GM21515 (cell line): ENCODE results near the gene CASR.

Experiments
- ATAC-seq: cut with Tn5 transposase; IDR thresholded peaks from one replicate; pipeline ENCODE4 v1.9.1; 2021; ENCODE audit not compliant: unreplicated experiment

The CASR gene

DNA sequence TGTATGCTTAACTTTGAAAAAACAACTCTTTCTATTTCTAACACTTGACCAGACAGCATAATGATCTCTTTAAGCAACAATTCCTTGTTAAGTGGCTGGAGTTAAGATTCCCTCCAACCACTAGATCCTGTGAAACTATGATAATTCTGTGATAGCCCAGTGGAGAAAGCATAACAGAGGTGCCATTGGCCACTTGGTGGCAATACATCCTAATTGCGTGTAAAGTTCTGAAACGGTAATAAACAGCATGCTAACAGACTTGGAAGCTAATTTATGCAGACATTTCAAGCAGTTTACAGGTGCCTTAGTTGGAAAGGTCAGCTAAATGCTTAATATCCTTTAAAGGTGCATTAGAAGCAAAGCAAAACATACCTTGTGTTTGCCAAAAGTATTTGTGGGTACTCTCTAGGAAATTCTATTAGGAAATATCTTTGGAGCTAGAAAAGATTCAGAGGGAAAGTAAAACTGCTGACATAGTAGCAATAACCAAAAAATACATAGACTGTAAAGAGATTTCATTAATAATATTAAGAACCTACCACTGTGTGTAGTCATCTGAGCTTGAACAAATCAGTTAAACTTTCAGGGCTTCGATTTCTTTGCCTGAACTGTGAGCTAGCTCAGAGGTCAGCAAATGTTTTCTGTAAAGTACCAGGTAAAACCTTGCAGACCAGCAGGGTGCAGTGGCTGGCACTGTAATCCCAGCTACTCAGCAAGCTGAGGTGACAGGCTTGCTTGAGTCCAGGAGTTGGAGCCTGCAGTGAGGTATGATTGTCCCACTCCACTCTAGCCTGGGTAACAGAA lies 122.6 kb downstream of the CASR start:
- ATAC-seq = no peak

DNA sequence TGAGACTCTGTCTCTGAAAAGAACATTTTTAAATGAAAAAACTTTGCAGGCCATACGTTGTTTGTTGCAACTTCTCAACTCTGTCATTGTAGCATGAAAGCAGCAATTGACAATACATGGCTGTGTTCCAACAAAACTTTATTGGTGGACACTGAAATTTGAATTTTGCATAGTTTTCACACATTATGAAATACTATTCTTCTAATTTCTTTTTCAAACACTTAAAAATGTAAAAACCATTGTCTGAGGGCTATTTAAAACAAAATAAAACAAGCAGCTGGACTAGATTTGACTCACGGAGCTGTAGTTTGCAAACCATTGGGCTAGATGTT lies 123.1 kb downstream of the CASR start:
- ATAC-seq = no peak

DNA sequence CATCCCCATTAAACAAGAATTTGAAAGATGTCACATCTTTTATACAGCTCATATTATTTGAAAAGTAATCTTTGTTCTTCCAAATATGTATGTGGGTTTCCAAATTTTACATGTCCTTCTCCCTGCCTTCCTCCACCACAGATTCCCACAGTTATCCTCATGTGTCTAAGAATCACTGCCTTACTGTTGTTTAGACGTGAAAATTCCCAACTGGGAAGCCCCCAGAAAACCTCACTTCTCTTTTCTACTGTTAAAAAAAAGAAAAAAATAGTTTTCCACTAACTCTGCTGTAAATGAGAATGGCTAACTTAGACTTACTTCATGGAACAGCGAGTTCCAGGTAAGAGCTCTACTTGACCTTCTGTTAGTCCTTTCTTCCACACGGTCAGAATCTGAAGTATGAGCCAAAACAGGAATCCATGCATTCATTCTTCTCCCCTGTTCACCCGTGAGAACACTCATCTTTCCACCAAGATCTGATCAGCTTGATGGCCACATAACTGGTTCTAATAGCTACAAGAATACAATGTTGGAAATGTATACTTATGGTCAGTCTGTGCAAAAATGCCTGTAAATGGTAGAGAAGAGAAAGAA lies 123.7 kb downstream of the CASR start:
- ATAC-seq = no peak

DNA sequence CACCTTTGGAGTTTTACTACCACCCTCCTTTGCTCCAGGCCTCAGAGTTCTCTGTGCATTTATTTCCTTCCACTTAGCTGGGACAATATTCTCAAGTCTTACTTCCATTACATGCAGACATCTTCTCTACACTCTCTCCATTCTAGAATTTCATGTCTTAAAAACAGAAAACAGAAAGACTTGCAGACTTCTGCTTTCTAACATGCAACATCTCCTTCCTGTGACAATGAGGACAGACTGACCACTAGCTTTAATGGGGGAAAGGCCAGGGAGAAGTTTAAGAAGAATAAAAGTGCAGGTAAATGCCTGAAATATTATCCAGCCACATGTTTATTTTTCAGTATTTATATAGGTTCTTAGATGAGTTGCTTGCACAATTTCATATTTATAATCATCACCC lies 124.5 kb downstream of the CASR start:
- no peak for ATAC-seq

DNA sequence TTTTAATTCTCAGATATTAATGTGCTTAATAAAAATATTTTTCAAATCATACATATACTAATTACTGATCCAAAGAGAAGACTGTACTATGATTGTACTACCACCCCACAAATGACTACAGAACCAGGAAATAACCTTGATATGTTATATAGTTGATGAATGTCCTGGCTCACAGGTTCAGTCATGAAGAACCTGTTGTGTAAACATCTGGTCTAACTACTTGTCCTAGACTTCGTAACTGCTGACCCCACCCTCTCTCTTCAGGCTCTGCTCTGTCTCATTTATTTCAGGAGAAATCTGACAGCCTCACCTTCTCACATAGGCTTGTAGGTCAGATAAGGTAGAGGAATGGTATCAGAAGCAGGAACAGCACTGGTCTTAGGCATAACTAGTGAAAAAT lies 126.9 kb downstream of the CASR start:
- no peak for ATAC-seq

DNA sequence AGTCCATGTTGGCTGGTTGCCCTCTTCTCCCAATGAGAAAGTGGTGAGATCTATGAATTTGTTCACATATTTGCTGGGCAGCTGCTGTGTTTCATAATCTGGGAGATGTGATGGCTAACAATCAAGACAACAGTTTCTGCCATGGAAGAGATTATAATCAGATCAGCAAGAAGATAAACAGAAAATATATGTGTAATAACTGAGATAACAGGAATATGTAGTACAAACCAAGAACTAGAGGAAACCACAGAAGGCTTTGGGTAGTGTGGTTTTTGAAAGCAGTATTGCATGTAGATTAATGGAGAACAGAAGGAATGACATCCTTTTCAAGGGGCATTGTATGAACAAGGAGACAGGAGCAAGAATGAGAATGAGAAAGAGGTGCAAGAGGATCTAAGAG lies 129.4 kb downstream of the CASR start:
- ATAC-seq = no peak

DNA sequence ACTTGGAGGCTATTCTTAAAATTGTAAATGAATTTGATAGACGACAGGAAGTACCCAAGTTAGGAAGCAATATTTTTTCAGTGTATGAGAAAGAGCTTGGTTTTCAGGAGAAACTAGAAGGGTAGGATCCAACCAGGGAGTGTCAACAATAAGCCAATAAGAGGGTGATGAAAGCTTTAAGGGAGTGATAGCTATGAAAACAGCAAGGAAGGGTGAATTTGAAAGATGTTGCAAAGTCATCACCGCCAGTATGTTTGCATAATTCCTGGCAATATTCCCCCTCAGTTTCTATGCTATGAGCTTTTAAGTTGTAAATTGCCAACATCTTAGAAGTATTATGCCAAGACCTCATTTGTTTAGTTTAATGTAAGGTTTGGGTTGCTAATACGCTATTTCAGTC lies 129.8 kb downstream of the CASR start:
- no peak for ATAC-seq

DNA sequence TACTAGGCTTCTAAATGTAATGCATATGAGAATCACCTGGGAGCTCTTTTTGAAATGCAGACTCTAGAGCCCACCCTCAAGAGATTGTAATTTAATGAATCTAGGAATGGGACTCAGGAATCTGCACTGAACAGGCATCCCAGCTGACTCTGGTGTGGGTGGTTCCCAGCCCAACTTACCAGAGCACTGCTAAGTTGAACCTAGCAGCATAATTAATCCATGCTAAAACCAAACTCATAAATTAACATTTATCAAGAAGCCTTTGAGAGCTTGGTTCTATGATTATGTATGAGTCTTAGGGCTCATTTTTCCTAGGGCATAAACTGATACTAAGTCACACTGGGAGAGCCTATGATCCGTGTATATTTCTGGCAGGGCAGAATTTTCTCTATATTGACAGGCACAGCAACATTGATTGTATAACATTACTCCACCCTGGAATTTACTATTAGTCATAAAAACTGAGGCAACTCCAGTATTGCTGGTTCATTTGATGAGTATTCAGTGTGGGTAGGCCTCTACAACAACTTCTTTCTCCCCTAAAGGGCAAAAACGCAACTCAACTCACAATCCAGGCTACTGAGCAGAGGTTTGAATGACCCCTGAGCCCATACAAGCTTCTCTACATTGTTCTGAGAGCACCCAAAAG lies 130.9 kb downstream of the CASR start:
- no peak for ATAC-seq

DNA sequence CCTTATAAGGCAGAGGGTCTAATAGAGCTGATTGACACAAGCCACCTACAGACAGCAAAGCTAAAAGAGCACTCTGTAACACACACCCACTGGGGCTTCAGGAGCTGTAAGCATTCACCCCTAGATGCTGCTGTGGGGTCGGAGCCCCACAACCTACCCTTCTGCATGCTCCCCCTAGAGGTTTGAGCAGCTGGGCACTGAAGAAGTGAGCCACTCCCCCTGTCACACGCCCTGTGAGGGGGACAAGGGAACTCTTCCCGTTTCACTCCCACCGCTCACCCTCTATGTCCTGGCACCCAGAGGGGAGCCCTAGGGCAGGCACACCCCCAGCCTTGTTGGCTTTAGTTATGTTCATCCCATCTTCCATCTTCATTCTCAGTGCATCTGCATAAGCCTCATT lies 132.2 kb downstream of the CASR start:
- no peak for ATAC-seq

DNA sequence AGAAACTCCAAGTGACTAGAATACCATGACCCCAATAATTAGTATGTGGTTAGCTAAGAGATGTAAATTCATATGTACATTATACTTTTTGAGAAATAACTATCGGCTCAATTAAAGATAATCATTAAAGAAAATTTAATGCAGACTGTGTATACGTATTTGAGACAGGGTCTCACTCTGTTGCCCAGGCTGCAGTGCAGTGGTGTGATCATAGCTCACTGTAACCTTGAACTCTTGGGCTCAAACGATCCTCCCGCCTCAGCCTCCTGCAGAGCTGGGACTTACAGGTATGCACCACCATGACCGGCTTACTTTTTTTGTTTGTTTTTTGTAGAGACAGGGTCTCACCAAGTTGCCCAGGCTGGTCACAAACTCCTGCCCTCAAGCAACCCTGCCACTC lies 132.9 kb downstream of the CASR start:
- ATAC-seq = no peak

DNA sequence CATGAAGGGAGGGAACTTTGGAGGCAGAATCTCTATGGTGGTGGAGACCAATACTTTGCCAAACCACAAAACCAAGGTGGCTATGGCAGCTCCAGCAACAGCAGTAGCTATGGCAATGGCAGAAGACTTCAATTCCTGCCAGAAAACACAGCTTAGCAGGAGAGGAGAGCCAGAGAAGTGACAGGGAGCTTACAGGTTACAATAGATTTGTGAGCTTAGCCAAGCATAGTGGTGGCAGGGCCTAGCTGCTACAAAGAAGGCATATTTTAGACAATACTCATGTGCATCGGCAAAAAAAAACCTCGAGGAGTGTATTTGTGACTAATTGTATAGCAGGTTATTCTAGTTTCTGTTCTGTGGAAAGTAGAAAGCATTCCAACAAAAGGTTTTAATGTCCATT lies 135.2 kb downstream of the CASR start:
- no peak for ATAC-seq

DNA sequence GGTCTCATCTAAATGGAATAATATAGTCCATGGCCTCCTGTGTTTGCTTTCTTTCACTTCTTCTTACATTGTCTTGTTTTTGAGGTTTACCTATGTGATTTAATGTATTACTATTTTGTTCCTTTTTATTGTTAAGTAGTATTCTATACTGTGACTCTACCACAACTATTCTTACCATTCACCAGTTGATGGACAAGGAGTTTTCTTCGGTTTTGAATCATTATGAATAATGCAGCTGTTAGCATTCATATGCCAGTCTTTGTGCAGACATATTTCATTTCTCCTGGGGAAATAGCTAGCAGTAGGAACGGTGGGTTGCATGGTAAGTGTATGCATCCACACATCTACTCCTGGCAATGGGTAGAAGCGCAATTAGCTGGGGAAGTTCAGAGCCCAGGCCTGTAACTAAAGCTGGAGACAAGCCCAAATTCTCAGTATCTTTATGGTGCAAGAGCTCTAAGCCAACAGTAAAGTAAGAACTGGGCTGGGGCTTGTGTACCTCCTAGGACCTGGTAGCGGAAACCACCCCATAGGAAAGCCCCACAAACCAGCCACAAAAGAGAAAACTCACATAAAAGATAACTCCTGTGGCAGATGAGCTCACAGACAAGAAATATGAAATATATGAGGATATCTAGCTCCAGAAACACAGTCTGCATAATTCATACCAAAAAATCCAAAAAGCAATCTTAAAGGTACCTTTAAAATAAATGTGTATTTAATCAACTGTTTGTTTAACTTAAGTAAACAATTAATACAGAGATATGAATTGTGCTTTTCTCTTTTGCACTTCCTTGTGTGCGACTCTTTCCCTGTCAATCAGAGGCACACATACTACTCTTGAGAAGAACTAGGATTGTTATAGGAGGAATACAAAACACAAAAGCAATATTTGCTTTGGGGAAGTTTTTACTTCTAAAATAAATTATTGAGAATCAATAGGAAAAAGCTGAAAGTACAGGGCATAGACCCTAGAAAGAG lies 138.9 kb downstream of the CASR start:
- ATAC-seq = no peak

DNA sequence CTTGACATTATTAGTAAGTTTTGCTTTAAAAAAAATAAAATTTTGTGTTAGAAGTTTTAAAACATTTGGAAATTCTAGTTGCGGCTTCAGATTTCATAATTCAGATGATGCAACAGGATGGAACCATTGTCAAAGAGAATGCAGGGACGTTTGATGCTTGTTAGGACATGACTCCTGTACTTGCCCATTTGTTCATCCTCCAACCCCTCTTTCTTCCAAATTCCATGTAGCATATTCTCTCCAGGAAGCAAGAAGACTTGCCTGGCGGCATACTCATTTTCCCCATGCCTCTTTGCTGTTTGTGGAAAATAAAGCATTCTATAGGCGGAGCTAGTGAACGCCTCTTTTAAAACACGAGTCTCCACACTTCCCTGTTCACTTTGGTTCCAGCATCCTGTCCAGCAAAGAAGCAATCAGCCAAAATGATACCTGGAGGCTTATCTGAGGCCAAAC lies 141.4 kb downstream of the CASR start, which contains the start of gene CSTA:
CSTA (plus strand) TSS at position 378 of the 453 bp plus-strand sequence; CDS start at position 423, 45 bp downstream.
- ATAC-seq = no peak

DNA sequence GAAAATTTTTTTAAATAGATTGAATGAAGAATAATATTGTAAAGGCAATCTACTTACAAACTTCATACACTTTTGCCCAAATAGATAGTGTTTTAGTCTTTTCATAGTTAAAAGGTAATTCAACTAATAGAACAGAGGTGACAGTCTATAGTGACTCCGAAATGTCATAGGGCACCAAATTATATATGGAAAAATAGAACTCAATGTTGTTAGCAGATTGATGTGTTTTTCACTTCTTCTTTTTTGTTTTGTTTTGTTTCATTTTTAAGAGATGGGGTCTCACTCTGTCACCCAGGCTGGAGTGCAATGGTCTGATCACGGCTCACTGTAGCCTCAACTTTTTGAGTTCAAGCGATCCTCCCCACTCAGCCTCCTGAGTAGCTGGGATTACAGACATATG lies 142.3 kb downstream of the CASR start:
- ATAC-seq = no peak

DNA sequence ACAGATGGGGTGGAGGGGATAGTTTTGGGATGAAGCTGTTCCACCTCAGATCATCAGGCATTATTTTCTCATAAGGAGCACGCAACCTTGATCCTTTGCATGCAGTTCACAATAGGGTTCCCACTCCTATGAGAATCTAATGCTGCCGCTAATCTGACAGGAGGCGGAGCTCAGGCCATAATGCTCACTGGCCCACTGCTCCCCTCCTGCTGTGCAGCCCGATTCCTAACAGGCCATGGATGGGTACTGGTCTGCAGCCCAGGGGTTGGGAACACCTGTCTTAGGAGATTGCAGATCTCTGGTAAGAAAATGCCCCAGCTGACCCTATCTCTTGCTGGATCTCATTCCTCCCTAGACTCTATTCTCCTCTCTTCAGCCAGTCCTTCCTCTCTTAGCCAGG lies 148.4 kb downstream of the CASR start:
- no peak for ATAC-seq

DNA sequence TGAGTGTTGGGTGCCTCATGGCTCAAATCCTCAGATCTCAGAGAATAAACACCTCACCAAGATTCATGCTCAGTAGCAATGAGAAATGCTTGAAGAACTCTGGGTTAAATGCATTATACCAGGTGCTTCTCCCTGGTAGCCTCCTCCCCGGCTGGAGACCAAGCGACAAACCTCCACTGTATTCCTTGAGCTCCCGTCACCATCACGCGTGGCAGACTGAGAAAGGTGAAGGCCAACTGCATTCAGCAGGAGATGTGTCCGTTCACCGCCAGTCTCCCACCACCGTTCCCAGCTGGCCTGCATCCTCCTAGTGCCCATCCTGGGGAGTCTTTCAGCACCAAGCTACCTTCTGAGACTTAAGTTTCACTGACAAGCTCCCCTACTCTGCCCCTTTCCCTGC lies 149.1 kb downstream of the CASR start:
- ATAC-seq = no peak
